ENCODE data around the gene ZCCHC10. TPM values are rescaled to one million over a fixed set of nuclear protein-coding genes. Genes with fewer than 3 reads are reported as not detected.
"Not testable (repeated sequence)": the region's sequence is repeated elsewhere in the genome, so short reads cannot be mapped to it uniquely, and the experiment has no call there.

The ZCCHC10 gene
- total and polyA plus RNA-seq, 11 donors, result 9.9 to 24.1 (median 17.1) TPM

- Histone ChIP-seq H3K27ac (no peak overlapping the region), H3K4me3 (no peak overlapping the region), H3K27me3 (no peaks in the 10 kb centered on the region), H3K4me1 (no peaks in the 10 kb centered on the region), H3K9me3 (peaks cover 0 to 7% (median 0%) of the 10 kb centered on the region in 12 donors), H3K36me3 (no peaks in the 10 kb centered on the region)
- TF ChIP-seq CTCF (IDR thresholded peaks at IDR 0.05), result no peak
- no peak for TF ChIP-seq POLR2A (IDR thresholded peaks at IDR 0.05)
- ATAC-seq (no peak), DNase-seq (no peak)
- intact Hi-C loops (cut with DNase I), result no loop called here
- 75 to 84% (median 78%) methylated on average over 3 of the region's 3 CpGs for WGBS, 4 donors
Measured at GRCh38 chr5:132981288-132981687, 45.1 kb downstream of the ZCCHC10 start.

- intact Hi-C loops (cut with DNase I), result loop anchor here in 1 of 10 donors (10.0 kb wide), 1 partner anchor 45 kb away; the partner anchor contains the start of gene ZCCHC10
- Histone ChIP-seq H3K36me3 (no peaks in the 10 kb centered on the region), H3K27ac (no peak overlapping the region), H3K9me3 (peaks cover 0 to 7% (median 0%) of the 10 kb centered on the region in 12 donors), H3K4me1 (no peaks in the 10 kb centered on the region), H3K4me3 (no peak overlapping the region), H3K27me3 (no peaks in the 10 kb centered on the region)
- DNase-seq (no peak), ATAC-seq (no peak)
- WGBS, 4 donors, result 71 to 79% (median 79%) methylated on average over 2 of the region's 2 CpGs
- TF ChIP-seq POLR2A (IDR thresholded peaks at IDR 0.05) (no peak), CTCF (IDR thresholded peaks at IDR 0.05) (no peak)
Measured at GRCh38 chr5:132979976-132980375, 46.4 kb downstream of the ZCCHC10 start.

GRCh38 chr5:132979367-132979940 lies 46.9 kb downstream of the ZCCHC10 start:
- Histone ChIP-seq H3K36me3 (no peaks in the 10 kb centered on the region), H3K27me3 (no peaks in the 10 kb centered on the region), H3K9me3 (peaks cover 0 to 7% (median 0%) of the 10 kb centered on the region in 12 donors), H3K4me3 (no peak overlapping the region), H3K4me1 (no peaks in the 10 kb centered on the region), H3K27ac (no peak overlapping the region)
- ATAC-seq (no peak), DNase-seq (no peak)
- intact Hi-C loops (cut with DNase I), result loop anchor here in 1 of 10 donors (10.0 kb wide), 1 partner anchor 45 kb away; the partner anchor contains the start of gene ZCCHC10
- WGBS, 4 donors, result 82 to 89% (median 83%) methylated on average over 3 of the region's 3 CpGs
- TF ChIP-seq CTCF (IDR thresholded peaks at IDR 0.05), result no peak
- no peak for TF ChIP-seq POLR2A (IDR thresholded peaks at IDR 0.05)

GRCh38 chr5:132976852-132977251 lies 49.5 kb downstream of the ZCCHC10 start:
- no peak overlapping the region for H3K27ac ChIP-seq

GRCh38 chr5:132972436-132972828 lies 53.9 kb downstream of the ZCCHC10 start:
- H3K36me3 ChIP-seq, ATAC-seq, H3K27me3 ChIP-seq, H3K9me3 ChIP-seq, H3K4me3 ChIP-seq, H3K27ac ChIP-seq, H3K4me1 ChIP-seq, DNase-seq: not testable (repeated sequence)
- intact Hi-C loops (cut with DNase I), result loop anchor here in 1 of 10 donors (10.0 kb wide), 1 partner anchor 52 kb away; the partner anchor contains the start of gene ZCCHC10
- 89 to 96% (median 94%) methylated on average over 7 of the region's 7 CpGs for WGBS, 4 donors

More at GRCh38 chr5:132976852-132977251, 49.5 kb downstream of the ZCCHC10 start:
- peaks cover 0 to 7% (median 0%) of the 10 kb centered on the region in 12 donors for H3K9me3 ChIP-seq
- TF ChIP-seq CTCF (IDR thresholded peaks at IDR 0.05) (no peak), POLR2A (IDR thresholded peaks at IDR 0.05) (no peak)
- ATAC-seq (no peak), DNase-seq (no peak)
- WGBS, 4 donors, result 83 to 96% (median 94%) methylated on average over 3 of the region's 3 CpGs
- intact Hi-C loops (cut with DNase I), result loop anchor here in 1 of 10 donors (10.0 kb wide), 1 partner anchor 48 kb away; the partner anchor contains the start of gene ZCCHC10
- no peaks in the 10 kb centered on the region for H3K4me1 ChIP-seq
- no peak overlapping the region for H3K4me3 ChIP-seq
- no peaks in the 10 kb centered on the region for H3K36me3 ChIP-seq
- H3K27me3 ChIP-seq, result no peaks in the 10 kb centered on the region
